Pancreas (tissue), 10 donors: ENCODE results near the gene CD38. TPM values are rescaled to one million over a fixed set of nuclear protein-coding genes. Genes with fewer than 3 reads are reported as not detected.
A peak's percentile ranks its signal among the peaks of the same experiment; 100 is the strongest.
"Not testable (repeated sequence)": the region's sequence is repeated elsewhere in the genome, so short reads cannot be mapped to it uniquely, and the experiment has no call there.

Source experiments
- ATAC-seq, 4 donors: fragments of 200-7000 bp; cut with Tn5 transposase; one replicate each; pipeline versions ENCODE4 v1.8.0 to v1.9.1; 2020; ENCODE audit warnings: mild to moderate bottlenecking in 4 of 4, moderate library complexity in 4 of 4
- DNase-seq, 6 donors: peaks; one replicate each; pipeline ENCODE4 v3.0.0-alpha.2; 2020
- FAIRE-seq: peaks from 2 replicates; lab custom pipeline; 2012; peaks lifted over from hg19 to GRCh38; lab: Jason Lieb, UNC
- H3K27ac ChIP-seq, 4 donors: fragments of 200-600 bp; sonication (generic); 1 replicate in 3 of 4; 2 replicates in 1 of 4; pipeline versions ENCODE4 v1.5.0 to v1.8.0; 2020
- H3K27me3 ChIP-seq, 4 donors: fragments of 200-600 bp; one replicate each; pipeline ENCODE4 v1.8.0; 2021
- H3K36me3 ChIP-seq, 3 donors: fragments of 200-600 bp; sonication (generic) in 1 of 3; one replicate each; pipeline versions ENCODE4 v1.5.0 to v1.8.0; 2020 to 2021
- H3K4me1 ChIP-seq, 3 donors: fragments of 200-600 bp; one replicate each; pipeline ENCODE4 v1.8.0; 2021
- H3K4me3 ChIP-seq, 4 donors: fragments of 200-600 bp; sonication (generic) in 2 of 4; one replicate each; pipeline versions ENCODE4 v1.5.0 to v1.8.0; 2020 to 2021
- H3K9me3 ChIP-seq, 4 donors: fragments of 200-600 bp; one replicate each; pipeline ENCODE4 v1.8.0; 2021
- CTCF ChIP-seq, 4 donors: fragments of 200-600 bp; sonication (generic) in 3 of 4; IDR thresholded peaks; one replicate each; pipeline versions ENCODE4 v1.5.0 to v1.8.0; 2021; ENCODE audit warnings: antibody characterized with exemption in 4 of 4
- WGBS, 2 donors: extraction: QIAGEN DNeasy Blood & Tissue Kit; methylation state at CpG; one replicate each; pipeline ENCODE4 v1.1.7; 2013; 5-methylcytosine and 5-hydroxymethylcytosine counted together
- intact Hi-C, 3 donors: fragments of 100-400 bp; cut with DNase I; formaldehyde crosslinking; loops; one replicate each; pipeline versions ENCODE4 v1.11.1 to v1.14.2; 2022
- polyA plus RNA-seq, 2 donors: library from polyadenylated mRNA; stranded (reverse); fragments of 200-250 nt; gene quantifications; one replicate each; pipeline ENCODE4 v1.2.3, GENCODE V29; 2013
- total RNA-seq, 6 donors: library from RNA; stranded (reverse); fragmentation: NEBNext Ultra II Directional in 4 of 6; extraction: Animal tissue kit (Norgen Biotek cat#: 25700) in 4 of 6; gene quantifications; one replicate each; pipeline versions ENCODE4 v1.2.1 to v1.2.4, GENCODE V29; 2021 to 2023
- donor health status: healthy with polysubstance abuse.
- donor health status: DM: no; HTN: no; CAD: no; lungs with moderate emphysema.
- donor health status: DM: no; HTN: no; CAD: no.
- donor health status: control.
- donor health status: control.
- donor health status: Bipolar disorder and iron deficiency.
- donor health status: DM: yes; HTN: yes; CAD: no.
- donor health status: DM: no; HTN: no; CAD: no.
- donor health status: DM: no; HTN: no; CAD: no.
- donor health status: DM: yes; HTN: yes; CAD: no.

Gene CD38
- total and polyA plus RNA-seq, 8 donors, result 0.12 to 1.6 (median 0.44) TPM

- no peak for TF ChIP-seq CTCF (IDR thresholded peaks at IDR 0.05)
- intact Hi-C loops, result no loop called here
- FAIRE-seq (no peak), ATAC-seq (no peak), DNase-seq (no peak)
- WGBS, 2 donors, result 67 to 68% methylated on average over 4 of the region's 4 CpGs
- Histone ChIP-seq H3K4me1 (no peaks in the 10 kb centered on the region), H3K36me3 (no peaks in the 10 kb centered on the region), H3K27ac (no peak overlapping the region), H3K9me3 (no peaks in the 10 kb centered on the region), H3K27me3 (no peaks in the 10 kb centered on the region), H3K4me3 (no peak overlapping the region)
Observed at GRCh38 chr4:15799141-15799540, 21.0 kb downstream of the CD38 start.

- Histone ChIP-seq H3K4me1 (no peaks in the 10 kb centered on the region), H3K27ac (no peak overlapping the region), H3K36me3 (no peaks in the 10 kb centered on the region), H3K27me3 (no peaks in the 10 kb centered on the region), H3K9me3 (no peaks in the 10 kb centered on the region), H3K4me3 (no peak overlapping the region)
- FAIRE-seq (no peak), DNase-seq (no peak), ATAC-seq (no peak)
- 34 to 42% methylated on average over 2 of the region's 2 CpGs for WGBS, 2 donors
- intact Hi-C loops, result no loop called here
- no peak for TF ChIP-seq CTCF (IDR thresholded peaks at IDR 0.05)
Observed at GRCh38 chr4:15799701-15800100, 21.6 kb downstream of the CD38 start.

- H3K27ac ChIP-seq, H3K4me3 ChIP-seq, H3K36me3 ChIP-seq, DNase-seq, H3K27me3 ChIP-seq, H3K9me3 ChIP-seq, H3K4me1 ChIP-seq, FAIRE-seq, intact Hi-C loops, ATAC-seq: not testable (repeated sequence)
Observed at GRCh38 chr4:15802497-15802896, 24.4 kb downstream of the CD38 start.

- peak; percentile 65 for FAIRE-seq
- TF ChIP-seq CTCF (IDR thresholded peaks at IDR 0.05), result peak; percentile 35 to 67 (median 56)
- H3K9me3 ChIP-seq, result no peaks in the 10 kb centered on the region
- H3K4me3 ChIP-seq, result no peak overlapping the region
- 26 to 45% methylated on average over 5 of the region's 5 CpGs for WGBS, 2 donors
- intact Hi-C loops, result no loop called here
- no peaks in the 10 kb centered on the region for H3K4me1 ChIP-seq
- H3K27ac ChIP-seq, result no peak overlapping the region
- ATAC-seq, result peak in 3 of 4 donors; percentile 72 to 84 (median 80)
- no peaks in the 10 kb centered on the region for H3K36me3 ChIP-seq
- H3K27me3 ChIP-seq, result no peaks in the 10 kb centered on the region
- DNase-seq, result peak in 1 of 6 donors; percentile 33
Observed at GRCh38 chr4:15805583-15806517, 27.7 kb downstream of the CD38 start.

GRCh38 chr4:15809058-15809457, 30.9 kb downstream of the CD38 start:
- intact Hi-C loops, result no loop called here
- DNase-seq (no peak), ATAC-seq (peak in 2 of 4 donors; percentile 36 to 49), FAIRE-seq (no peak)
- WGBS, 2 donors, result 55 to 65% methylated on average over 5 of the region's 5 CpGs
- no peak for TF ChIP-seq CTCF (IDR thresholded peaks at IDR 0.05)
- Histone ChIP-seq H3K4me3 (no peak overlapping the region), H3K27ac (peak overlapping the region in 1 of 4 donors; percentile 1), H3K27me3 (no peaks in the 10 kb centered on the region), H3K9me3 (no peaks in the 10 kb centered on the region), H3K4me1 (no peaks in the 10 kb centered on the region), H3K36me3 (no peaks in the 10 kb centered on the region)
